Neural cell (in vitro differentiated cells): ENCODE results near the gene MAGEA1. TPM values are rescaled to one million over a fixed set of nuclear protein-coding genes. Genes with fewer than 3 reads are reported as not detected.

Experiments
- H2AFZ ChIP-seq: fragments of 200-600, 300-800 bp; sonication (generic), shearing (Covaris generic); 2 replicates; pipeline ENCODE4 v1.6.0; 2014; ENCODE audit warnings: low read depth, mild to moderate bottlenecking, antibody characterized with exemption, low read length, moderate library complexity
- H3F3A ChIP-seq: fragments of 200-600 bp; shearing (Covaris generic); 2 replicates; pipeline ENCODE4 v1.6.1; 2016; ENCODE audit warnings: mild to moderate bottlenecking, moderate library complexity, mixed read lengths, antibody characterized with exemption, low read length; ENCODE audit not compliant: insufficient read depth, poor library complexity, severe bottlenecking
- H3K27ac ChIP-seq: fragments of 200-600, 300-800 bp; sonication (generic), shearing (Covaris generic); 2 replicates; pipeline ENCODE4 v1.5.1; 2014; ENCODE audit warnings: mild to moderate bottlenecking, low read length, moderate library complexity
- H3K27me3 ChIP-seq: fragments of 300-800, 200-600 bp; sonication (generic), shearing (Covaris generic); 2 replicates; pipeline ENCODE4 v1.6.0; 2014; ENCODE audit warnings: mild to moderate bottlenecking, low read depth, low read length, moderate library complexity; ENCODE audit not compliant: insufficient read depth
- H3K36me3 ChIP-seq: fragments of 300-800, 200-600 bp; sonication (generic), shearing (Covaris generic); 2 replicates; pipeline ENCODE4 v1.5.1; 2014; ENCODE audit warnings: mild to moderate bottlenecking, antibody characterized with exemption, low read length, moderate library complexity; ENCODE audit not compliant: insufficient read depth
- H3K4me2 ChIP-seq: fragments of 300-800, 200-600 bp; sonication (generic), shearing (Covaris generic); 2 replicates; pipeline ENCODE4 v1.6.0; 2014; ENCODE audit warnings: mild to moderate bottlenecking, low read length
- H3K4me3 ChIP-seq: fragments of 300-800, 200-600 bp; sonication (generic), shearing (Covaris generic); 2 replicates; pipeline ENCODE4 v1.5.1; 2014; ENCODE audit warnings: mild to moderate bottlenecking, low read length, moderate library complexity
- H3K79me2 ChIP-seq: fragments of 200-600 bp; shearing (Covaris generic); replicated peaks from 2 replicates; pipeline ENCODE4 v1.6.0; 2014; ENCODE audit warnings: mild to moderate bottlenecking, low read length, moderate library complexity; ENCODE audit not compliant: insufficient read depth
- H3K9ac ChIP-seq: fragments of 300-800, 200-600 bp; sonication (generic), shearing (Covaris generic); 2 replicates; pipeline ENCODE4 v1.6.1; 2016; ENCODE audit warnings: mild to moderate bottlenecking, low read length, mixed read lengths
- H3K9me2 ChIP-seq: fragments of 200-600 bp; shearing (Covaris generic); 2 replicates; pipeline ENCODE4 v1.6.1; 2016; ENCODE audit warnings: mild to moderate bottlenecking, low read length, mixed read lengths; ENCODE audit not compliant: insufficient read depth
- H3K9me3 ChIP-seq: fragments of 200-600, 300-800 bp; sonication (generic), shearing (Covaris generic); 2 replicates; pipeline ENCODE4 v1.6.1; 2016; ENCODE audit warnings: mild to moderate bottlenecking, mixed run types, low read length, moderate library complexity, mixed read lengths
- H4K20me1 ChIP-seq: fragments of 200-600 bp; shearing (Covaris generic); 2 replicates; pipeline ENCODE4 v1.6.1; 2016; ENCODE audit warnings: mild to moderate bottlenecking, mixed run types; ENCODE audit not compliant: insufficient read depth
- CTCF ChIP-seq: fragments of 450-650 bp; IDR thresholded peaks from 2 replicates; pipeline ENCODE4 v1.5.1; 2014; ENCODE audit warnings: antibody characterized with exemption, mild to moderate bottlenecking, moderate library complexity; ENCODE audit not compliant: poor library complexity, severe bottlenecking
- EP300 ChIP-seq: fragments of 450-650 bp; conservative IDR thresholded peaks from 2 replicates; pipeline ENCODE4 v1.6.1; 2014; ENCODE audit warnings: antibody characterized with exemption, mild to moderate bottlenecking, moderate library complexity; ENCODE audit not compliant: poor library complexity, severe bottlenecking
- EZH2 ChIP-seq: fragments of 200-600, 300-800 bp; shearing (Covaris generic), sonication (generic); IDR thresholded peaks from 2 replicates; pipeline ENCODE4 v1.6.1; 2014; ENCODE audit warnings: antibody characterized with exemption, low read length, borderline replicate concordance, mild to moderate bottlenecking; ENCODE audit not compliant: insufficient read depth, poor library complexity, severe bottlenecking
- MXI1 ChIP-seq: fragments of 450-650 bp; conservative IDR thresholded peaks from 2 replicates; pipeline ENCODE4 v1.6.1; 2014; ENCODE audit warnings: antibody characterized with exemption, mild to moderate bottlenecking; ENCODE audit not compliant: poor library complexity, severe bottlenecking
- POLR2AphosphoS5 ChIP-seq: IDR thresholded peaks from 2 replicates; pipeline ENCODE4 v1.6.1; 2012
- RAD21 ChIP-seq: fragments of 450-650 bp; conservative IDR thresholded peaks from 2 replicates; pipeline ENCODE4 v1.6.1; 2014; ENCODE audit warnings: antibody characterized with exemption, mild to moderate bottlenecking, moderate library complexity
- REST ChIP-seq: IDR thresholded peaks from 2 replicates; pipeline ENCODE4 v1.6.1; 2012; ENCODE audit warnings: borderline replicate concordance
- SMC3 ChIP-seq: fragments of 450-650 bp; conservative IDR thresholded peaks from 2 replicates; pipeline ENCODE4 v1.6.1; 2014; ENCODE audit warnings: antibody characterized with exemption, mild to moderate bottlenecking, moderate library complexity; ENCODE audit not compliant: poor library complexity
- TAF1 ChIP-seq: IDR thresholded peaks from 2 replicates; pipeline ENCODE4 v1.6.1; 2012; ENCODE audit warnings: low read depth
- polyA plus RNA-seq: library from polyadenylated mRNA; depleted of rRNA; stranded (reverse); fragments of >200 nt; gene quantifications from 2 replicates; pipeline ENCODE4 v1.2.3, GENCODE V29; 2014

MAGEA1 gene
- polyA plus RNA-seq, 1 donor from 2014 or later = not detected

- no peak overlapping the region for H3K4me2 ChIP-seq
- no peaks in the 10 kb centered on the region for H3K36me3 ChIP-seq
- no peak for TF ChIP-seq REST
- no peak for TF ChIP-seq EP300
- no peak for TF ChIP-seq TAF1
- TF ChIP-seq MXI1 = no peak
- no peak for TF ChIP-seq CTCF
- TF ChIP-seq RAD21 = no peak
- TF ChIP-seq SMC3 = no peak
- TF ChIP-seq EZH2 = no peak
- no peak for TF ChIP-seq POLR2AphosphoS5
These were observed 37.8 kb downstream of the MAGEA1 start for GRCh38 chrX:153216926-153217325.

GRCh38 chrX:153225438-153226098, 46.5 kb downstream of the MAGEA1 start:
- Histone ChIP-seq H3K4me3 (no peak overlapping the region), H3K9ac (no peak overlapping the region), H3K27ac (no peak overlapping the region), H3K9me2 (no peaks in the 10 kb centered on the region), H3K27me3 (no peaks in the 10 kb centered on the region), H4K20me1 (no peaks in the 10 kb centered on the region), H3K36me3 (no peaks in the 10 kb centered on the region), H3K4me2 (no peak overlapping the region), H2AFZ (no peak overlapping the region), H3K79me2 (no peaks in the 10 kb centered on the region), H3K9me3 (no peaks in the 10 kb centered on the region), H3F3A (no peaks in the 10 kb centered on the region)
- no peak for TF ChIP-seq EZH2
- no peak for TF ChIP-seq EP300
- no peak for TF ChIP-seq POLR2AphosphoS5
- no peak for TF ChIP-seq RAD21
- no peak for TF ChIP-seq REST
- TF ChIP-seq MXI1 = no peak
- TF ChIP-seq CTCF = no peak
- no peak for TF ChIP-seq TAF1
- no peak for TF ChIP-seq SMC3

More at GRCh38 chrX:153216926-153217325, 37.8 kb downstream of the MAGEA1 start:
- Histone ChIP-seq H3K27ac (no peak overlapping the region), H3F3A (no peaks in the 10 kb centered on the region), H3K4me3 (no peak overlapping the region), H2AFZ (no peak overlapping the region), H3K27me3 (no peaks in the 10 kb centered on the region), H3K9ac (no peak overlapping the region), H3K9me3 (no peaks in the 10 kb centered on the region), H3K79me2 (no peaks in the 10 kb centered on the region), H3K9me2 (no peaks in the 10 kb centered on the region), H4K20me1 (no peaks in the 10 kb centered on the region)
